ENCODE data around the gene CD6. TPM values are rescaled to one million over a fixed set of nuclear protein-coding genes. Genes with fewer than 3 reads are reported as not detected.

The CD6 gene
- total RNA-seq, 1 donor from 2014 or later: 0.39 TPM

DNA sequence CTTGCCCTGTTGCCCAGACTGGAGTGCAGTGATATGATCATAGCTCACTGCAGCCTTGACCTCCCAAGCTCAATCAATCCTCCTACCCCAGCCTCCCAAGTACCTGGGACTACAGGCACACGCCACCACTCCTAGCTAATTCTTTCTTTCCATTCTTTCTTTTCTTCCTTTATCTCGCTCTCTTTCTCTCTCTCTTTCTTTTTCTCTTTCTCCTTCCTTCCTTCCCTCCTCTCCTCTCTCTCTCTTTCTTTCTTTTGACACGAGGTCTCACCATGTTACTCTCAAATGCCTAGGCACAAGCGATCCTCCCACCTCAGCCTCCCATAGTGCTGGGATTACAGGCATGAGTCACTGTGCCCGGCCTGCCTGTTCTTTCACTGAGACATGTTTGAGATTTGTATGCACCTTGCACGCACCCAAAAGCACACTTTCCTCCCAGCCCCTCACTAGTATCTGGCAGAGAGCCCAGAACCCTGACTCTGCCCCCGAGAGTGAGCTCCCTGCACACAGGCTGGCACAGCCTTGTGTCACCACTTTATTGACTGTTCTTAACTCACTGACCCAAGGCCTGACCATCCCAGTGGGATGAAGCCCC lies 56.8 kb downstream of the CD6 start:
- Histone ChIP-seq H3K9me3 (ENCODE audit: insufficient read depth, low read depth, low read length) (no peaks in the 10 kb centered on the region), H3K36me3 (ENCODE audit: insufficient read depth, low read length) (no peaks in the 10 kb centered on the region), H3K27ac (ENCODE audit: low read depth, low read length) (no peak overlapping the region), H3K4me3 (ENCODE audit: insufficient read depth, low read depth, low read length) (no peak overlapping the region), H3K9ac (ENCODE audit: low read length) (no peak overlapping the region), H2AFZ (ENCODE audit: low read depth, low read length) (no peak overlapping the region), H3K79me2 (ENCODE audit: insufficient read depth, low read length) (no peaks in the 10 kb centered on the region), H3K27me3 (ENCODE audit: insufficient read depth, low read length) (peaks cover 6% of the 10 kb centered on the region), H4K20me1 (ENCODE audit: insufficient read depth, low read length) (no peaks in the 10 kb centered on the region), H3K4me1 (ENCODE audit: insufficient read depth, low read length) (no peaks in the 10 kb centered on the region), H3K4me2 (ENCODE audit: low read length) (no peak overlapping the region)
- H3K9me3 Mint-ChIP-seq (ENCODE audit: unreplicated experiment): peaks cover 3% of the 10 kb centered on the region
- H3K4me3 Mint-ChIP-seq (ENCODE audit: unreplicated experiment): no peak overlapping the region
- peaks cover 2% of the 10 kb centered on the region for H3K4me1 Mint-ChIP-seq (ENCODE audit: low read depth, unreplicated experiment)
- H3K27me3 Mint-ChIP-seq (ENCODE audit: low read depth, unreplicated experiment): peaks cover 36% of the 10 kb centered on the region
- FAIRE-seq (no peak), DNase-seq (ENCODE audit: low read depth) (no peak)
- TF ChIP-seq EZH2 (IDR thresholded peaks at IDR 0.05; ENCODE audit: insufficient read depth, low read length): no peak
- TF ChIP-seq, protein P1, sequence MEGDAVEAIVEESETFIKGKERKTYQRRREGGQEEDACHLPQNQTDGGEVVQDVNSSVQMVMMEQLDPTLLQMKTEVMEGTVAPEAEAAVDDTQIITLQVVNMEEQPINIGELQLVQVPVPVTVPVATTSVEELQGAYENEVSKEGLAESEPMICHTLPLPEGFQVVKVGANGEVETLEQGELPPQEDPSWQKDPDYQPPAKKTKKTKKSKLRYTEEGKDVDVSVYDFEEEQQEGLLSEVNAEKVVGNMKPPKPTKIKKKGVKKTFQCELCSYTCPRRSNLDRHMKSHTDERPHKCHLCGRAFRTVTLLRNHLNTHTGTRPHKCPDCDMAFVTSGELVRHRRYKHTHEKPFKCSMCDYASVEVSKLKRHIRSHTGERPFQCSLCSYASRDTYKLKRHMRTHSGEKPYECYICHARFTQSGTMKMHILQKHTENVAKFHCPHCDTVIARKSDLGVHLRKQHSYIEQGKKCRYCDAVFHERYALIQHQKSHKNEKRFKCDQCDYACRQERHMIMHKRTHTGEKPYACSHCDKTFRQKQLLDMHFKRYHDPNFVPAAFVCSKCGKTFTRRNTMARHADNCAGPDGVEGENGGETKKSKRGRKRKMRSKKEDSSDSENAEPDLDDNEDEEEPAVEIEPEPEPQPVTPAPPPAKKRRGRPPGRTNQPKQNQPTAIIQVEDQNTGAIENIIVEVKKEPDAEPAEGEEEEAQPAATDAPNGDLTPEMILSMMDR (IDR thresholded peaks at IDR 0.05; ENCODE audit: insufficient read depth, low read depth, low read length): no peak
- no peaks in the 10 kb centered on the region for H3K36me3 Mint-ChIP-seq (ENCODE audit: low read depth, unreplicated experiment)
- H3K27ac Mint-ChIP-seq (ENCODE audit: unreplicated experiment): no peak overlapping the region

DNA sequence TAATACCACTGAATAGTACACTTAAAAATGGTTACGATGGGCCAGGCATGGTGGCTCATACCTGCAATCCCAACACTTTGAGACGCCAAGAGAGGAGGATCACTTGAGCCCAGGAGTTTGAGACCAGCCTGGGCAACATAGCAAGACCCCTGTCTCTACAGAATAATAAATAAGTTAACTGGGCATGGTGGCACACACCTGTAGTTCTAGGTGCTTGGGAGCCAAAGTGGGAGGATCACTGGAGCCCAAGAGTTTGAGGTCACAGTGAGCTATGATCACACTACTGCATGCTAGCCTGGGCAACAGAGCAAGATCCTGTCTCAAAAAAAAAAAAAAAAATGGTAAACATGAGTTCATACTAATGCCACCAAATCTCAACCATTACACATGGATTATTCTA lies 61.3 kb downstream of the CD6 start:
- Histone ChIP-seq H2AFZ (ENCODE audit: low read depth, low read length) (no peak overlapping the region), H3K9me3 (ENCODE audit: insufficient read depth, low read depth, low read length) (no peaks in the 10 kb centered on the region), H3K27ac (ENCODE audit: low read depth, low read length) (no peak overlapping the region), H3K4me2 (ENCODE audit: low read length) (no peak overlapping the region), H3K36me3 (ENCODE audit: insufficient read depth, low read length) (no peaks in the 10 kb centered on the region), H3K4me1 (ENCODE audit: insufficient read depth, low read length) (peaks cover 7% of the 10 kb centered on the region), H4K20me1 (ENCODE audit: insufficient read depth, low read length) (no peaks in the 10 kb centered on the region), H3K4me3 (ENCODE audit: insufficient read depth, low read depth, low read length) (no peak overlapping the region), H3K27me3 (ENCODE audit: insufficient read depth, low read length) (no peaks in the 10 kb centered on the region), H3K9ac (ENCODE audit: low read length) (no peak overlapping the region), H3K79me2 (ENCODE audit: insufficient read depth, low read length) (no peaks in the 10 kb centered on the region)
- no peaks in the 10 kb centered on the region for H3K36me3 Mint-ChIP-seq (ENCODE audit: low read depth, unreplicated experiment)
- TF ChIP-seq EZH2 (IDR thresholded peaks at IDR 0.05; ENCODE audit: insufficient read depth, low read length): no peak
- TF ChIP-seq, protein P1 (IDR thresholded peaks at IDR 0.05; ENCODE audit: insufficient read depth, low read depth, low read length): no peak
- DNase-seq (ENCODE audit: low read depth) (no peak), FAIRE-seq (no peak)
- no peaks in the 10 kb centered on the region for H3K9me3 Mint-ChIP-seq (ENCODE audit: unreplicated experiment)
- H3K4me3 Mint-ChIP-seq (ENCODE audit: unreplicated experiment): no peak overlapping the region
- H3K4me1 Mint-ChIP-seq (ENCODE audit: low read depth, unreplicated experiment): peaks cover 7% of the 10 kb centered on the region
- peaks cover 22% of the 10 kb centered on the region for H3K27me3 Mint-ChIP-seq (ENCODE audit: low read depth, unreplicated experiment)
- H3K27ac Mint-ChIP-seq (ENCODE audit: unreplicated experiment): no peak overlapping the region

DNA sequence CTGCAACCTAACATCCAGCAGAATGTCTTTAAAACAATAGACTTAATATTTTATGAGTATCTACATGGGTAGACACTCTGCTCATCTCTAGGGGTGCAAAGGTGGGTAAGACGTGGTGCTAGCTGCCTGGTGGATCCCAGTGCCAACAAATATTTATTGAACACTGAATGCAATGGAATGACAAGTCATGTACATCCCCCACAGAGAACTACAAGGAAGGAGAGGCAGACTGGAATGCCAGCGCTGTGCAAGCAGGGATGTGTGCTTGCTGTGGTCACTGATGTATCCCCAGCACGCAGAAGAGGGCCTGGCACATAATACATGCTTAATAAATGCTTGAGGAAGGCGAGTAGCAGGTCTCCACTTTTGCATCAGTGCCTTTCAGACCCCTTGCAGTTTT lies 61.9 kb downstream of the CD6 start:
- Histone ChIP-seq H2AFZ (ENCODE audit: low read depth, low read length) (no peak overlapping the region), H3K4me3 (ENCODE audit: insufficient read depth, low read depth, low read length) (no peak overlapping the region), H4K20me1 (ENCODE audit: insufficient read depth, low read length) (no peaks in the 10 kb centered on the region), H3K27me3 (ENCODE audit: insufficient read depth, low read length) (no peaks in the 10 kb centered on the region), H3K79me2 (ENCODE audit: insufficient read depth, low read length) (no peaks in the 10 kb centered on the region), H3K36me3 (ENCODE audit: insufficient read depth, low read length) (no peaks in the 10 kb centered on the region), H3K4me2 (ENCODE audit: low read length) (no peak overlapping the region), H3K9ac (ENCODE audit: low read length) (no peak overlapping the region), H3K9me3 (ENCODE audit: insufficient read depth, low read depth, low read length) (no peaks in the 10 kb centered on the region), H3K27ac (ENCODE audit: low read depth, low read length) (no peak overlapping the region), H3K4me1 (ENCODE audit: insufficient read depth, low read length) (peaks cover 7% of the 10 kb centered on the region)
- Mint-ChIP-seq H3K27ac (ENCODE audit: unreplicated experiment) (no peak overlapping the region), H3K36me3 (ENCODE audit: low read depth, unreplicated experiment) (no peaks in the 10 kb centered on the region), H3K9me3 (ENCODE audit: unreplicated experiment) (no peaks in the 10 kb centered on the region), H3K4me3 (ENCODE audit: unreplicated experiment) (no peak overlapping the region), H3K27me3 (ENCODE audit: low read depth, unreplicated experiment) (peaks cover 17% of the 10 kb centered on the region), H3K4me1 (ENCODE audit: low read depth, unreplicated experiment) (peaks cover 7% of the 10 kb centered on the region)
- no peak for FAIRE-seq
- no peak for DNase-seq (ENCODE audit: low read depth)
- TF ChIP-seq, protein P1 (IDR thresholded peaks at IDR 0.05; ENCODE audit: insufficient read depth, low read depth, low read length): no peak
- no peak for TF ChIP-seq EZH2 (IDR thresholded peaks at IDR 0.05; ENCODE audit: insufficient read depth, low read length)
